ENCODE data around the gene PCGF3. TPM values are rescaled to one million over a fixed set of nuclear protein-coding genes. Genes with fewer than 3 reads are reported as not detected.

PCGF3 gene
- total and polyA plus RNA-seq, 4 donors = 11.0 to 23.3 (median 14.3) TPM

GRCh38 chr4:661881-662761 is 43.5 kb upstream of the PCGF3 start:
- TF ChIP-seq RAD21 (IDR thresholded peaks at IDR 0.05) = no peak
- TF ChIP-seq, protein P1, sequence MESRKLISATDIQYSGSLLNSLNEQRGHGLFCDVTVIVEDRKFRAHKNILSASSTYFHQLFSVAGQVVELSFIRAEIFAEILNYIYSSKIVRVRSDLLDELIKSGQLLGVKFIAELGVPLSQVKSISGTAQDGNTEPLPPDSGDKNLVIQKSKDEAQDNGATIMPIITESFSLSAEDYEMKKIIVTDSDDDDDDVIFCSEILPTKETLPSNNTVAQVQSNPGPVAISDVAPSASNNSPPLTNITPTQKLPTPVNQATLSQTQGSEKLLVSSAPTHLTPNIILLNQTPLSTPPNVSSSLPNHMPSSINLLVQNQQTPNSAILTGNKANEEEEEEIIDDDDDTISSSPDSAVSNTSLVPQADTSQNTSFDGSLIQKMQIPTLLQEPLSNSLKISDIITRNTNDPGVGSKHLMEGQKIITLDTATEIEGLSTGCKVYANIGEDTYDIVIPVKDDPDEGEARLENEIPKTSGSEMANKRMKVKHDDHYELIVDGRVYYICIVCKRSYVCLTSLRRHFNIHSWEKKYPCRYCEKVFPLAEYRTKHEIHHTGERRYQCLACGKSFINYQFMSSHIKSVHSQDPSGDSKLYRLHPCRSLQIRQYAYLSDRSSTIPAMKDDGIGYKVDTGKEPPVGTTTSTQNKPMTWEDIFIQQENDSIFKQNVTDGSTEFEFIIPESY (IDR thresholded peaks at IDR 0.05) = no peak
- no peak for TF ChIP-seq TAF1 (conservative IDR thresholded peaks at IDR 0.05)
- no peak for TF ChIP-seq FOXA2 (IDR thresholded peaks at IDR 0.05)
- no peak for TF ChIP-seq JUND (IDR thresholded peaks at IDR 0.05)
- no peak for TF ChIP-seq CTCF (IDR thresholded peaks at IDR 0.05; ENCODE audit: low read depth, low read length, missing input control)
- no peak for TF ChIP-seq HNF4A (conservative IDR thresholded peaks at IDR 0.05)
- TF ChIP-seq GABPA (IDR thresholded peaks at IDR 0.05 in 1 of 2, conservative IDR thresholded peaks at IDR 0.05 in 1 of 2) = no peak
- TF ChIP-seq YY1 (IDR thresholded peaks at IDR 0.05) = no peak
- TF ChIP-seq, protein P2, sequence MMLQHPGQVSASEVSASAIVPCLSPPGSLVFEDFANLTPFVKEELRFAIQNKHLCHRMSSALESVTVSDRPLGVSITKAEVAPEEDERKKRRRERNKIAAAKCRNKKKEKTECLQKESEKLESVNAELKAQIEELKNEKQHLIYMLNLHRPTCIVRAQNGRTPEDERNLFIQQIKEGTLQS (IDR thresholded peaks at IDR 0.05) = no peak
- no peak for TF ChIP-seq SP1 (IDR thresholded peaks at IDR 0.05)
- TF ChIP-seq EGR1 (IDR thresholded peaks at IDR 0.05; ENCODE audit: low read depth in 2 of 2) = no peak
- no peak for TF ChIP-seq FOXA1 (IDR thresholded peaks at IDR 0.05)
- TF ChIP-seq NR2F2 (IDR thresholded peaks at IDR 0.05) = no peak
- TF ChIP-seq, protein P3, sequence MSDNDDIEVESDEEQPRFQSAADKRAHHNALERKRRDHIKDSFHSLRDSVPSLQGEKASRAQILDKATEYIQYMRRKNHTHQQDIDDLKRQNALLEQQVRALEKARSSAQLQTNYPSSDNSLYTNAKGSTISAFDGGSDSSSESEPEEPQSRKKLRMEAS (IDR thresholded peaks at IDR 0.05) = no peak
- no peak for TF ChIP-seq RXRA (IDR thresholded peaks at IDR 0.05)
- TF ChIP-seq REST (IDR thresholded peaks at IDR 0.05) = no peak
- TF ChIP-seq HNF4G (IDR thresholded peaks at IDR 0.05) = no peak
- no peak for DNase-seq (ENCODE audit: low spot score)
- WGBS = 96% methylated on average over 42 of the region's 42 CpGs

More at GRCh38 chr4:661881-662761, 43.5 kb upstream of the PCGF3 start:
- Histone ChIP-seq H3K9ac (ENCODE audit: low read depth in 1 of 2, low read length in 2 of 2) (no peak overlapping the region), H3K4me1 (ENCODE audit: control insufficient read depth in 4 of 4, insufficient read depth in 4 of 4, low read length in 3 of 4) (no peaks in the 10 kb centered on the region), H3K36me3 (ENCODE audit: control insufficient read depth in 4 of 4, insufficient read depth in 3 of 4, low read depth in 1 of 4, low read length in 3 of 4) (no peaks in the 10 kb centered on the region), H3K9me3 (ENCODE audit: control insufficient read depth in 4 of 4, low read length in 3 of 4) (no peaks in the 10 kb centered on the region), H3K27me3 (ENCODE audit: control insufficient read depth in 4 of 4, insufficient read depth in 4 of 4, low read length in 3 of 4) (no peaks in the 10 kb centered on the region), H3K27ac (ENCODE audit: low read depth in 1 of 2, low read length in 2 of 2) (no peak overlapping the region), H3K4me3 (ENCODE audit: low read depth in 1 of 3, low read length in 3 of 3) (no peak overlapping the region)
